Keratinocyte (primary cell): ENCODE data around the gene FBXW10B. TPM values are rescaled to one million over a fixed set of nuclear protein-coding genes. Genes with fewer than 3 reads are reported as not detected.
"Not testable (repeated sequence)": the region's sequence is repeated elsewhere in the genome, so short reads cannot be mapped to it uniquely, and the experiment has no call there.

Experiments
- DNase-seq: peaks from one replicate; pipeline ENCODE4 v3.0.0-alpha.2; 2011; ENCODE audit warnings: low read depth, missing footprints, low spot score
- FAIRE-seq: peaks from 2 replicates; lab custom pipeline; 2011; peaks lifted over from hg19 to GRCh38; lab: Jason Lieb, UNC
- H2AFZ ChIP-seq: 2 replicates; pipeline ENCODE4 v1.6.0; 2012; ENCODE audit warnings: low read length, control low read depth, inconsistent platforms; ENCODE audit not compliant: control insufficient read depth
- H3K27ac ChIP-seq: 2 replicates; pipeline ENCODE4 v1.5.1; 2011; ENCODE audit warnings: low read length; ENCODE audit not compliant: control insufficient read depth, insufficient read depth
- H3K27me3 ChIP-seq: 3 replicates; pipeline ENCODE4 v1.6.0; 2011; ENCODE audit warnings: low read length; ENCODE audit not compliant: control insufficient read depth, insufficient read depth; ENCODE audit errors: extremely low read depth
- H3K36me3 ChIP-seq, 2 experiments: 2 replicates in 1 of 2; 3 replicates in 1 of 2; pipeline ENCODE4 v1.5.1; 2011; ENCODE audit warnings: low read length in 2 of 2, mild to moderate bottlenecking in 1 of 2; ENCODE audit not compliant: control insufficient read depth in 2 of 2, insufficient read depth in 2 of 2; ENCODE audit errors: extremely low read depth in 1 of 2
- H3K4me1 ChIP-seq: 3 replicates; pipeline ENCODE4 v1.5.1; 2011; ENCODE audit warnings: low read length; ENCODE audit not compliant: control insufficient read depth, insufficient read depth; ENCODE audit errors: extremely low read depth
- H3K4me2 ChIP-seq: 3 replicates; pipeline ENCODE4 v1.6.0; 2011; ENCODE audit warnings: low read depth, low read length; ENCODE audit not compliant: control insufficient read depth, insufficient read depth; ENCODE audit errors: extremely low read depth
- H3K4me3 ChIP-seq, 3 experiments: fragments of 200-600 bp in 1 of 3; sonication (generic) in 1 of 3; 2 replicates in 2 of 3; 3 replicates in 1 of 3; pipeline ENCODE4 v1.5.1; 2011 to 2016; ENCODE audit warnings: low read length in 3 of 3, mild to moderate bottlenecking in 3 of 3, control low read depth in 2 of 3, inconsistent platforms in 1 of 3, low read depth in 1 of 3, mixed read lengths in 1 of 3, mixed run types in 1 of 3, moderate library complexity in 1 of 3; ENCODE audit not compliant: control insufficient read depth in 2 of 3, insufficient read depth in 2 of 3; ENCODE audit errors: extremely low read depth in 1 of 3
- H3K79me2 ChIP-seq: 2 replicates; pipeline ENCODE4 v1.6.0; 2012; ENCODE audit warnings: low read length; ENCODE audit not compliant: control insufficient read depth, insufficient read depth
- H3K9ac ChIP-seq: 3 replicates; pipeline ENCODE4 v1.6.0; 2011; ENCODE audit warnings: low read length; ENCODE audit not compliant: control insufficient read depth, insufficient read depth; ENCODE audit errors: extremely low read depth
- H3K9me1 ChIP-seq: 3 replicates; pipeline ENCODE4 v1.6.0; 2011; ENCODE audit warnings: low read length; ENCODE audit not compliant: control insufficient read depth, insufficient read depth; ENCODE audit errors: extremely low read depth
- H3K9me3 ChIP-seq: 2 replicates; pipeline ENCODE4 v1.5.1; 2012; ENCODE audit warnings: low read depth, low read length; ENCODE audit not compliant: control insufficient read depth
- H4K20me1 ChIP-seq: 3 replicates; pipeline ENCODE4 v1.6.0; 2011; ENCODE audit warnings: low read length; ENCODE audit not compliant: control insufficient read depth, insufficient read depth; ENCODE audit errors: extremely low read depth
- dilution Hi-C: fragments of 300-500 bp; cut with MboI; formaldehyde crosslinking; loops from one replicate; pipeline ENCODE4 v1.7.0; 2020; ENCODE audit warnings: low sequenced_read_pairs; ENCODE audit not compliant: extremely low pct_ligation_motif_present
- polyA plus RNA-seq, 5 experiments: library from polyadenylated mRNA; depleted of rRNA in 3 of 5; stranded (reverse) in 3 of 5; stranded (forward) in 1 of 5; unstranded in 1 of 5; fragments of >200 nt; gene quantifications; 1 replicate in 1 of 5; 2 replicates in 3 of 5; 3 replicates in 1 of 5; pipeline versions ENCODE4 v1.2.1 to v1.2.3, GENCODE V29; 2011 to 2012; ENCODE audit warnings: missing spikeins in 2 of 5, low read depth in 1 of 5, low replicate concordance in 1 of 5
- small RNA-seq, 3 experiments: library from RNA; depleted of rRNA; stranded (forward); fragments of <200 nt; gene quantifications; one replicate each; pipeline ENCODE3, GENCODE V24; 2012; ENCODE audit warnings: low read depth in 3 of 3, low replicate concordance in 1 of 3; ENCODE audit not compliant: insufficient read length in 3 of 3

Gene FBXW10B
- polyA plus RNA-seq, 1 donor (not counting 4 experiments of a cell fraction or from before 2014, with no cell fraction given), result 4.4 TPM

GRCh38 chr17:15581462-15581861, 38.0 kb downstream of the FBXW10B start:
- H3K36me3 ChIP-seq, DNase-seq, H3K9me3 ChIP-seq, H3K27ac ChIP-seq, H2AFZ ChIP-seq, FAIRE-seq, dilution Hi-C loops, H3K9ac ChIP-seq, H3K9me1 ChIP-seq, H3K4me1 ChIP-seq, H4K20me1 ChIP-seq, H3K27me3 ChIP-seq, H3K4me2 ChIP-seq, H3K4me3 ChIP-seq, H3K79me2 ChIP-seq: not testable (repeated sequence)

DNA sequence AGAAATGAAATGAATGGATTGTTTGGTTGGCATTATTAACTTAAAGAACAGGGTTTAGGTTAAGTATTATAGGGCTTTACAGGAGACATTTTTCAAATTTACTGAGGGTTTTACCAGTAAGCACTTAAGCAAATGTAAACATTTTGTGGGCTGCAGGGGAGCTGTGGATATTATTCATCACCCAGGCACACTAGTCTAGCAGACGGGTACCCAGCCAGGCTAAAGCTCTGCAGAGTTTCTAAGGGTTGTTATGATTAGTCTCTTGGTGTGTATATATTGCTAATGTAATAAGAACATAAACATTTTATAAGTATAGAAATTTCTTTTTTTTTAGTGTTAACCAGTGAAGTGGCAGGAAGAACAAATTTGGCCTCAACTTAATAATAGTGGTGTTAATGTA, 42.7 kb downstream of the FBXW10B start:
- H3K4me1 ChIP-seq, H3K36me3 ChIP-seq, DNase-seq, H3K9me1 ChIP-seq, H3K9ac ChIP-seq, H3K4me2 ChIP-seq, H4K20me1 ChIP-seq, FAIRE-seq, H3K9me3 ChIP-seq, H3K27me3 ChIP-seq, dilution Hi-C loops, H3K4me3 ChIP-seq, H3K79me2 ChIP-seq, H2AFZ ChIP-seq, H3K27ac ChIP-seq: not testable (repeated sequence)

DNA sequence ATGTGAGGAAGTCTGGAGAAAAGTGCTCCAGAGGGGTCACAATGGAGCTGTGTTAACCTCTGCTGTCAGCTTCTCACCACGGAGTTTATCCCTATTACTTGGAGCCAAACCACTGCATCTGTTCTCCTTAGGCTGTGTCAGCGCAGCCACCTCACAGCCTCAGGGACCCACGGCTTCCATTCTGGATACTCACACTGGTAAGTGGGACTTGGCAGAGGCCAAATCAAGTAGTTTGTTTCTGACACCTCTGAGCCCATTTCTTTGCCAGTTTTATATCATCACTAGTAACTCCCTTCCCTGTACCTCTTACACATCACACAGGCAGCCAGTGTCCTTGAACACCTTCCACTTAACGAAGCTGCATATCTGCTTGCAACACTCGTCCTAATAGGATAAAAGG, 44.8 kb downstream of the FBXW10B start:
- H3K4me2 ChIP-seq, H3K27ac ChIP-seq, H3K4me1 ChIP-seq, H3K27me3 ChIP-seq, H3K36me3 ChIP-seq, H3K9me1 ChIP-seq, DNase-seq, H4K20me1 ChIP-seq, H2AFZ ChIP-seq, H3K79me2 ChIP-seq, H3K4me3 ChIP-seq, H3K9ac ChIP-seq, H3K9me3 ChIP-seq, dilution Hi-C loops: not testable (repeated sequence)
- peak; percentile 59 for FAIRE-seq

DNA sequence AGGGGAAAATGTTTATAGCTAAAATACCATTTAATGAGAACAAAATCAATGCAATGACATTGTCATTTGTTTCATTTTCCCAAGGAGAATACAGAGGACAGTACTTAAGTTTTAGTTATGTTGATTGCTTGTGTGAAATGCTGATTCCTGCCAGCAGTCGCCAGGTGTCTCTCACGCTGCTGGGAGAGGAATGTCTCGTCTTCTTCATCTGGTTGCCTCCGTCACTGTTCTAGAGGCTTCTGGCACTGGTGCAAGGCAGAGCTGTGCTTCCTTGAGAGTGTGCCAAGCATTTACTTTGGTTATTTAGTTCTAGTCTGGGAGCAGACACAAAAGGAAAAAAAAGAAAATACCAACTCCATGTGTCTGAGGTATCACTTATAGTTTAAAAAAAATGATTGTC, 45.6 kb downstream of the FBXW10B start:
- H3K27me3 ChIP-seq, dilution Hi-C loops, H2AFZ ChIP-seq, H3K27ac ChIP-seq, H3K79me2 ChIP-seq, H3K9me1 ChIP-seq, H3K4me1 ChIP-seq, H3K9me3 ChIP-seq, H4K20me1 ChIP-seq, FAIRE-seq, H3K9ac ChIP-seq, DNase-seq, H3K36me3 ChIP-seq, H3K4me3 ChIP-seq, H3K4me2 ChIP-seq: not testable (repeated sequence)

Small RNA genes within 50 kb of the gene (small RNA-seq; reads per million reads assigned to genes)
- gene AC005838.1 (0 reads per million in 3 experiments), gene RF00090 (0 reads per million in 3 experiments)

Other genes starting within 250 kb of the FBXW10B start
- gene CDRT4, start 152.1 kb downstream of the FBXW10B start, polyA plus RNA-seq, result 0.79 to 1.2 TPM (median 0.93 TPM) in 3 replicates
- gene TVP23C, start 56.2 kb downstream of the FBXW10B start, polyA plus RNA-seq, result 2.4 to 5.7 TPM (median 4.0 TPM) in 3 replicates
- 62.3 to 81.3 TPM (median 78.1 TPM) in 3 replicates for gene TRIM16, start 64.6 kb upstream of the FBXW10B start, polyA plus RNA-seq
- 12.3 to 32.3 TPM (median 19.5 TPM) in 3 replicates for gene ZNF286A, start 80.0 kb upstream of the FBXW10B start, polyA plus RNA-seq
- 0.08 TPM in 1 of 3 replicates, not detected in the others for gene TBC1D26, start 112.6 kb upstream of the FBXW10B start, polyA plus RNA-seq